K562 (cell line): ENCODE measurements around the gene ESR2. TPM values are rescaled to one million over a fixed set of nuclear protein-coding genes. Genes with fewer than 3 reads are reported as not detected.

ENCODE experiments used
- BDP1 ChIP-seq: IDR thresholded peaks from 3 replicates; pipeline ENCODE4 v1.6.1; 2011; ENCODE audit not compliant: insufficient read length, insufficient read depth
- CCNT2 ChIP-seq: IDR thresholded peaks from 2 replicates; pipeline ENCODE4 v1.6.1; 2011; ENCODE audit warnings: borderline replicate concordance, low read depth, mild to moderate bottlenecking, moderate library complexity, mixed read lengths, low read length; ENCODE audit not compliant: insufficient read length; ENCODE audit errors: extremely low read depth
- MYBL2 ChIP-seq, 2 experiments: fragments of 450-650 bp in 1 of 2; sonication (generic) in 1 of 2; formaldehyde crosslinking in 1 of 2; IDR thresholded peaks; 2 replicates each; pipeline versions ENCODE4 v1.6.1 to v1.8.1; 2017 to 2022; ENCODE audit warnings: borderline replicate concordance in 1 of 2, inconsistent platforms in 1 of 2, low read depth in 1 of 2, mild to moderate bottlenecking in 1 of 2, missing genetic modification reagents in 1 of 2, moderate library complexity in 1 of 2
- NEUROD1 ChIP-seq: fragments of 150-350 bp; IDR thresholded peaks from 2 replicates; pipeline ENCODE4 v1.6.1; 2014; ENCODE audit warnings: borderline replicate concordance, low read length, low read depth; ENCODE audit not compliant: partially characterized antibody
- NR2C1 ChIP-seq, 2 experiments: fragments of 450-650 bp; IDR thresholded peaks; 2 replicates each; pipeline ENCODE4 v1.6.1; 2017; ENCODE audit warnings: mild to moderate bottlenecking in 2 of 2, antibody characterized with exemption in 1 of 2, inconsistent platforms in 1 of 2, missing compliant biosample characterization in 1 of 2, missing genetic modification characterization in 1 of 2
- TCF7 ChIP-seq: sonication (generic); IDR thresholded peaks from 2 replicates; pipeline ENCODE4 v1.6.1; 2016; ENCODE audit warnings: antibody characterized with exemption, borderline replicate concordance
- TFAP4 ChIP-seq: sonication (generic); formaldehyde crosslinking; IDR thresholded peaks from 2 replicates; pipeline ENCODE4 v1.8.0; 2022; ENCODE audit warnings: missing genetic modification reagents, mild to moderate bottlenecking, moderate library complexity, borderline replicate concordance
- ZBTB17 ChIP-seq: fragments of 450-650 bp; formaldehyde crosslinking; IDR thresholded peaks from 2 replicates; pipeline ENCODE4 v1.4.0; 2020; ENCODE audit warnings: mild to moderate bottlenecking
- ZNF76 ChIP-seq: fragments of 250-450 bp; sonication (Bioruptor Pico); IDR thresholded peaks from 2 replicates; pipeline ENCODE4 v1.4.0; 2020; ENCODE audit warnings: mild to moderate bottlenecking, moderate library complexity, borderline replicate concordance
- polyA plus RNA-seq, 8 experiments: library from polyadenylated mRNA; depleted of rRNA in 4 of 8; stranded (reverse) in 5 of 8; unstranded in 3 of 8; fragments of >200 nt; fragmentation: Nextera tagmentation in 2 of 8; fragmentation: Illumina TruSeq in 1 of 8; extraction: Ambion mirVana in 2 of 8; extraction: Trizol in 1 of 8; gene quantifications; 2 replicates each; pipeline versions ENCODE4 v1.2.1 to v1.2.3, GENCODE V29; 2011 to 2014; ENCODE audit warnings: inconsistent platforms in 1 of 8, missing spikeins in 1 of 8
- total RNA-seq, 7 experiments: library from RNA; depleted of rRNA in 6 of 7; stranded (reverse); fragments of >200 nt in 6 of 7; fragmentation: Illumina TruSeq in 2 of 7; extraction: Trizol in 2 of 7; gene quantifications; 2 replicates each; pipeline versions ENCODE4 v1.2.1 to v1.2.3, GENCODE V29; 2011 to 2021; ENCODE audit warnings: low replicate concordance in 1 of 7
- TF ChIP-seq, protein P1 (sequence below), 2 experiments: fragments of 450-650 bp; formaldehyde crosslinking in 1 of 2; IDR thresholded peaks; 2 replicates each; pipeline versions ENCODE4 v1.4.0 to v1.6.1; 2014 to 2020; ENCODE audit warnings: mild to moderate bottlenecking in 2 of 2, borderline replicate concordance in 1 of 2, low read depth in 1 of 2
- TF ChIP-seq, protein P2 (sequence below): fragments of 250-450 bp; sonication (Bioruptor Pico); IDR thresholded peaks from 2 replicates; pipeline ENCODE4 v1.4.0; 2020; ENCODE audit warnings: mild to moderate bottlenecking

The ESR2 gene
- total and polyA plus RNA-seq, 9 of the 15 experiments (the other 6 are each of a cell fraction or from before 2014, with no cell fraction given) = 0.07 to 3.8 (median 2.0) TPM

GRCh38 chr14:64279704-64280668 lies 14.2 kb downstream of the ESR2 start (continued):
- TF ChIP-seq NR2C1 (IDR thresholded peaks at IDR 0.05) (no peak), NR2C1 (tag; IDR thresholded peaks at IDR 0.05) (no peak), NEUROD1 (peak; percentile 24), MYBL2 (IDR thresholded peaks at IDR 0.05; ENCODE audit: low read depth) (peak; percentile 59; the same call in 1 of the 2 replicates), MYBL2 (CRISPR knock-in tag; IDR thresholded peaks at IDR 0.05; ENCODE audit: borderline replicate concordance) (no peak), BDP1 (no peak), ZBTB17 (CRISPR knock-in tag) (no peak), TCF7 (peak; percentile 80; the same call in 1 of the 2 replicates), ZNF76 (CRISPR knock-in tag) (no peak), TFAP4 (CRISPR knock-in tag) (no peak), CCNT2 (peak; percentile 29)
- TF ChIP-seq, protein P1, sequence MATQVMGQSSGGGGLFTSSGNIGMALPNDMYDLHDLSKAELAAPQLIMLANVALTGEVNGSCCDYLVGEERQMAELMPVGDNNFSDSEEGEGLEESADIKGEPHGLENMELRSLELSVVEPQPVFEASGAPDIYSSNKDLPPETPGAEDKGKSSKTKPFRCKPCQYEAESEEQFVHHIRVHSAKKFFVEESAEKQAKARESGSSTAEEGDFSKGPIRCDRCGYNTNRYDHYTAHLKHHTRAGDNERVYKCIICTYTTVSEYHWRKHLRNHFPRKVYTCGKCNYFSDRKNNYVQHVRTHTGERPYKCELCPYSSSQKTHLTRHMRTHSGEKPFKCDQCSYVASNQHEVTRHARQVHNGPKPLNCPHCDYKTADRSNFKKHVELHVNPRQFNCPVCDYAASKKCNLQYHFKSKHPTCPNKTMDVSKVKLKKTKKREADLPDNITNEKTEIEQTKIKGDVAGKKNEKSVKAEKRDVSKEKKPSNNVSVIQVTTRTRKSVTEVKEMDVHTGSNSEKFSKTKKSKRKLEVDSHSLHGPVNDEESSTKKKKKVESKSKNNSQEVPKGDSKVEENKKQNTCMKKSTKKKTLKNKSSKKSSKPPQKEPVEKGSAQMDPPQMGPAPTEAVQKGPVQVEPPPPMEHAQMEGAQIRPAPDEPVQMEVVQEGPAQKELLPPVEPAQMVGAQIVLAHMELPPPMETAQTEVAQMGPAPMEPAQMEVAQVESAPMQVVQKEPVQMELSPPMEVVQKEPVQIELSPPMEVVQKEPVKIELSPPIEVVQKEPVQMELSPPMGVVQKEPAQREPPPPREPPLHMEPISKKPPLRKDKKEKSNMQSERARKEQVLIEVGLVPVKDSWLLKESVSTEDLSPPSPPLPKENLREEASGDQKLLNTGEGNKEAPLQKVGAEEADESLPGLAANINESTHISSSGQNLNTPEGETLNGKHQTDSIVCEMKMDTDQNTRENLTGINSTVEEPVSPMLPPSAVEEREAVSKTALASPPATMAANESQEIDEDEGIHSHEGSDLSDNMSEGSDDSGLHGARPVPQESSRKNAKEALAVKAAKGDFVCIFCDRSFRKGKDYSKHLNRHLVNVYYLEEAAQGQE (IDR thresholded peaks at IDR 0.05; ENCODE audit: borderline replicate concordance) = peak; percentile 29
- TF ChIP-seq, protein P1 (CRISPR knock-in tag; IDR thresholded peaks at IDR 0.05; ENCODE audit: low read depth) = no peak
- TF ChIP-seq, protein P2, sequence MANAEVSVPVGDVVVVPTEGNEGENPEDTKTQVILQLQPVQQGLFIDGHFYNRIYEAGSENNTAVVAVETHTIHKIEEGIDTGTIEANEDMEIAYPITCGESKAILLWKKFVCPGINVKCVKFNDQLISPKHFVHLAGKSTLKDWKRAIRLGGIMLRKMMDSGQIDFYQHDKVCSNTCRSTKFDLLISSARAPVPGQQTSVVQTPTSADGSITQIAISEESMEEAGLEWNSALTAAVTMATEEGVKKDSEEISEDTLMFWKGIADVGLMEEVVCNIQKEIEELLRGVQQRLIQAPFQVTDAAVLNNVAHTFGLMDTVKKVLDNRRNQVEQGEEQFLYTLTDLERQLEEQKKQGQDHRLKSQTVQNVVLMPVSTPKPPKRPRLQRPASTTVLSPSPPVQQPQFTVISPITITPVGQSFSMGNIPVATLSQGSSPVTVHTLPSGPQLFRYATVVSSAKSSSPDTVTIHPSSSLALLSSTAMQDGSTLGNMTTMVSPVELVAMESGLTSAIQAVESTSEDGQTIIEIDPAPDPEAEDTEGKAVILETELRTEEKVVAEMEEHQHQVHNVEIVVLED (CRISPR knock-in tag) = no peak
